ENCODE data around the gene SLC22A12.

GRCh38 chr11:64648551-64648950 is 57.5 kb downstream of the SLC22A12 start:
- TF ChIP-seq EZH2phosphoT487 (IDR thresholded peaks at IDR 0.05; ENCODE audit: low read length) (no peak), CTCF (IDR thresholded peaks at IDR 0.05; ENCODE audit: low read length) (no peak)

Data from MM.1S (cell line).